HepG2 (cell line): ENCODE data around the gene JPH2. TPM values are rescaled to one million over a fixed set of nuclear protein-coding genes. Genes with fewer than 3 reads are reported as not detected.
A peak's percentile ranks its signal among the peaks of the same experiment; 100 is the strongest.

Source experiments
- ATAC-seq: fragments of 200-7000 bp; cut with Tn5 transposase; 3 replicates; pipeline ENCODE4 v1.9.1; 2020; ENCODE audit warnings: mild to moderate bottlenecking, moderate library complexity
- BruUV-seq: library from RNA; stranded (reverse); fragments of 400-500 nt; replicated peaks from 2 replicates; lab custom pipeline; 2021; lab: Mats Ljungman, UMichigan
- CTCF ChIA-PET: fragments of 300-600 bp; formaldehyde crosslinking; extraction: SDS; loops from one replicate; lab custom pipeline; 2021; ENCODE audit warnings: low total read pairs, inconsistent platforms, low intra/inter-chr PET ratio; lab: Yijun Ruan, JAX
- POLR2A ChIA-PET: fragments of 350-600 bp; sonication (Branson Sonifier 250); formaldehyde crosslinking; loops from one replicate; lab custom pipeline; 2020; ENCODE audit warnings: antibody characterized with exemption, inconsistent platforms; lab: Yijun Ruan, JAX
- DNase-seq: peaks from one replicate; pipeline ENCODE4 v3.0.0-alpha.2; 2015; ENCODE audit warnings: low spot score
- FAIRE-seq: peaks from 3 replicates; lab custom pipeline; 2011; peaks lifted over from hg19 to GRCh38; lab: Jason Lieb, UNC
- H2AFZ ChIP-seq: one replicate; pipeline ENCODE4 v1.6.1; 2011; ENCODE audit warnings: low read length, inconsistent platforms
- H3K27ac ChIP-seq: fragments of 300-600 bp; 3 replicates; pipeline ENCODE4 v1.8.0; 2011; ENCODE audit warnings: mixed run types, mild to moderate bottlenecking, mixed read lengths, low read length, inconsistent platforms; ENCODE audit not compliant: insufficient read depth; ENCODE audit errors: extremely low read length
- H3K27me3 ChIP-seq, 2 experiments: fragments of 200-600 bp in 1 of 2; 2 replicates in 1 of 2; 3 replicates in 1 of 2; pipeline versions ENCODE4 v1.6.0 to v1.8.0; 2011; ENCODE audit warnings: low read length in 2 of 2, mild to moderate bottlenecking in 2 of 2, moderate library complexity in 2 of 2, inconsistent platforms in 1 of 2; ENCODE audit not compliant: insufficient read depth in 2 of 2, control insufficient read depth in 1 of 2
- H3K36me3 ChIP-seq, 2 experiments: fragments of 200-600 bp in 1 of 2; replicated peaks in 1 of 2; 2 replicates in 1 of 2; 3 replicates in 1 of 2; pipeline versions ENCODE4 v1.5.1 to v1.8.0; 2011; ENCODE audit warnings: low read length in 2 of 2, inconsistent platforms in 1 of 2; ENCODE audit not compliant: insufficient read depth in 2 of 2, control insufficient read depth in 1 of 2
- H3K4me1 ChIP-seq: 2 replicates; pipeline ENCODE4 v1.5.1; 2012; ENCODE audit warnings: low read length, inconsistent platforms; ENCODE audit not compliant: insufficient read depth
- H3K4me2 ChIP-seq: 2 replicates; pipeline ENCODE4 v1.6.0; 2011; ENCODE audit warnings: low read depth, low read length, inconsistent platforms
- H3K4me3 ChIP-seq, 3 experiments: fragments of 200-600 bp in 1 of 3; sonication (generic), shearing (Covaris generic) in 1 of 3; replicated peaks in 1 of 3; 2 replicates each; pipeline ENCODE4 v1.5.1; 2011 to 2016; ENCODE audit warnings: low read length in 3 of 3, inconsistent platforms in 2 of 3, low read depth in 2 of 3, mild to moderate bottlenecking in 2 of 3, control low read depth in 1 of 3, mixed read lengths in 1 of 3; ENCODE audit not compliant: insufficient read depth in 1 of 3
- H3K79me2 ChIP-seq: one replicate; pipeline ENCODE4 v1.6.1; 2011; ENCODE audit warnings: low read length, inconsistent platforms; ENCODE audit not compliant: insufficient read depth
- H3K9ac ChIP-seq: 2 replicates; pipeline ENCODE4 v1.6.0; 2011; ENCODE audit warnings: mild to moderate bottlenecking, low read depth, low read length, inconsistent platforms; ENCODE audit not compliant: insufficient read depth
- H3K9me3 ChIP-seq: 2 replicates; pipeline ENCODE4 v1.5.1; 2012; ENCODE audit warnings: mild to moderate bottlenecking, low read length
- H4K20me1 ChIP-seq: 2 replicates; pipeline ENCODE4 v1.6.0; 2011; ENCODE audit warnings: inconsistent platforms, mild to moderate bottlenecking, low read length, moderate library complexity; ENCODE audit not compliant: insufficient read depth
- ARHGAP35 ChIP-seq: sonication (generic); formaldehyde crosslinking; IDR thresholded peaks from 2 replicates; pipeline ENCODE4 v1.9.0; 2022; ENCODE audit warnings: mild to moderate bottlenecking, inconsistent platforms, moderate library complexity, missing genetic modification reagents, borderline replicate concordance
- BHLHE40 ChIP-seq: IDR thresholded peaks from 2 replicates; pipeline ENCODE4 v1.6.1; 2011; ENCODE audit warnings: low read length, improper control_type of control experiment
- CENPX ChIP-seq: sonication (generic); formaldehyde crosslinking; IDR thresholded peaks from 2 replicates; pipeline ENCODE4 v1.9.0; 2021; ENCODE audit warnings: mild to moderate bottlenecking, missing genetic modification reagents, moderate library complexity
- ELF3 ChIP-seq: IDR thresholded peaks from 2 replicates; pipeline ENCODE4 v1.6.1; 2016; ENCODE audit warnings: missing genetic modification reagents, missing compliant biosample characterization
- GATAD2A ChIP-seq: IDR thresholded peaks from 2 replicates; pipeline ENCODE4 v1.6.1; 2016
- HNRNPL ChIP-seq: fragments of 200-400 bp; formaldehyde crosslinking; IDR thresholded peaks from 2 replicates; pipeline ENCODE4 v1.6.1; 2017; ENCODE audit warnings: mild to moderate bottlenecking, low read depth, low read length
- IRF2 ChIP-seq: IDR thresholded peaks from 2 replicates; pipeline ENCODE4 v1.6.1; 2018; ENCODE audit warnings: missing genetic modification reagents, missing compliant biosample characterization
- KDM1A ChIP-seq: IDR thresholded peaks from 2 replicates; pipeline ENCODE4 v1.6.1; 2016; ENCODE audit warnings: missing compliant biosample characterization
- KLF16 ChIP-seq, 2 experiments: sonication (generic) in 1 of 2; formaldehyde crosslinking in 1 of 2; IDR thresholded peaks; 2 replicates each; pipeline versions ENCODE4 v1.6.1 to v1.8.0; 2016 to 2023; ENCODE audit warnings: missing genetic modification reagents in 2 of 2, missing compliant biosample characterization in 1 of 2
- MIER2 ChIP-seq: IDR thresholded peaks from 2 replicates; pipeline ENCODE4 v1.6.1; 2016; ENCODE audit warnings: missing biosample characterization, missing genetic modification reagents
- MIXL1 ChIP-seq: IDR thresholded peaks from 2 replicates; pipeline ENCODE4 v1.6.1; 2016
- MXI1 ChIP-seq: IDR thresholded peaks from 3 replicates; pipeline ENCODE4 v1.6.1; 2012; ENCODE audit warnings: low read depth, low read length, inconsistent platforms, borderline replicate concordance
- NFYB ChIP-seq: sonication (generic); formaldehyde crosslinking; IDR thresholded peaks from 2 replicates; pipeline ENCODE4 v1.4.0; 2020; ENCODE audit warnings: missing genetic modification reagents
- NR2F6 ChIP-seq, 2 experiments: IDR thresholded peaks; 2 replicates each; pipeline ENCODE4 v1.6.1; 2016; ENCODE audit warnings: antibody characterized with exemption in 1 of 2, mild to moderate bottlenecking in 1 of 2
- RAD21 ChIP-seq: fragments of 450-650 bp; formaldehyde crosslinking; IDR thresholded peaks from 2 replicates; pipeline ENCODE4 v1.5.0; 2020; ENCODE audit warnings: mild to moderate bottlenecking
- RNF2 ChIP-seq: fragments of 450-650 bp; conservative IDR thresholded peaks from 2 replicates; pipeline ENCODE4 v1.6.1; 2016; ENCODE audit warnings: low read depth
- SMC3 ChIP-seq: IDR thresholded peaks from 2 replicates; pipeline ENCODE4 v1.6.1; 2011; ENCODE audit warnings: low read length, improper control_type of control experiment
- SP140L ChIP-seq: sonication (generic); formaldehyde crosslinking; IDR thresholded peaks from 2 replicates; pipeline ENCODE4 v1.4.0; 2020; ENCODE audit warnings: missing genetic modification reagents, borderline replicate concordance
- SP5 ChIP-seq: IDR thresholded peaks from 2 replicates; pipeline ENCODE4 v1.6.1; 2016; ENCODE audit warnings: low read depth, borderline replicate concordance
- STAG1 ChIP-seq: sonication (generic); formaldehyde crosslinking; IDR thresholded peaks from 2 replicates; pipeline ENCODE4 v1.4.0; 2020; ENCODE audit warnings: missing genetic modification reagents
- ZNF124 ChIP-seq: sonication (generic); formaldehyde crosslinking; IDR thresholded peaks from 2 replicates; pipeline ENCODE4 v1.4.0; 2020; ENCODE audit warnings: missing genetic modification reagents
- ZNF253 ChIP-seq: sonication (generic); formaldehyde crosslinking; IDR thresholded peaks from 2 replicates; pipeline ENCODE4 v1.8.0; 2022; ENCODE audit warnings: mild to moderate bottlenecking, missing genetic modification reagents, borderline replicate concordance
- ZNF30 ChIP-seq: sonication (generic); formaldehyde crosslinking; IDR thresholded peaks from 2 replicates; pipeline ENCODE4 v1.5.0; 2020; ENCODE audit warnings: mild to moderate bottlenecking, missing genetic modification reagents
- ZNF331 ChIP-seq: sonication (generic); formaldehyde crosslinking; IDR thresholded peaks from 2 replicates; pipeline ENCODE4 v1.4.0; 2020; ENCODE audit warnings: missing genetic modification reagents
- ZNF460 ChIP-seq: sonication (generic); formaldehyde crosslinking; IDR thresholded peaks from 2 replicates; pipeline ENCODE4 v1.5.1; 2020; ENCODE audit warnings: missing genetic modification reagents, mild to moderate bottlenecking, borderline replicate concordance
- ZNF598 ChIP-seq: sonication (generic); formaldehyde crosslinking; IDR thresholded peaks from 2 replicates; pipeline ENCODE4 v1.5.1; 2020; ENCODE audit warnings: mild to moderate bottlenecking, missing genetic modification reagents, borderline replicate concordance
- ZNF746 ChIP-seq: sonication (generic); formaldehyde crosslinking; IDR thresholded peaks from 2 replicates; pipeline ENCODE4 v1.8.0; 2022; ENCODE audit warnings: mild to moderate bottlenecking, missing genetic modification reagents
- WGBS: methylation state at CpG from one replicate; pipeline ENCODE4 v1.1.6; 2017; ENCODE audit warnings: low lambda C conversion rate; 5-methylcytosine and 5-hydroxymethylcytosine counted together
- in situ Hi-C: cut with HindIII; loops from 2 replicates; pipeline ENCODE4 v1.10.0; 2017; ENCODE audit warnings: low pct_unique_long_range_greater_than_20kb; ENCODE audit not compliant: extremely low pct_ligation_motif_present
- intact Hi-C: fragments of 100-400 bp; cut with micrococcal nuclease; formaldehyde crosslinking; loops from one replicate; pipeline ENCODE4 v1.10.0; 2022; ENCODE audit not compliant: unreplicated experiment
- polyA plus RNA-seq, 8 experiments: library from polyadenylated mRNA; depleted of rRNA in 3 of 8; stranded (reverse) in 7 of 8; unstranded in 1 of 8; fragments of >200 nt; fragmentation: Illumina TruSeq in 4 of 8; extraction: Trizol in 4 of 8; gene quantifications; 2 replicates each; pipeline versions ENCODE4 v1.2.1 to v1.2.3, GENCODE V29; 2011 to 2016; ENCODE audit warnings: low read depth in 4 of 8, missing spikeins in 1 of 8, mixed read lengths in 1 of 8; ENCODE audit not compliant: insufficient read depth in 1 of 8
- total RNA-seq, 5 experiments: library from RNA; depleted of rRNA; stranded (reverse); fragments of >200 nt; fragmentation: Illumina TruSeq; extraction: Trizol; gene quantifications; 2 replicates each; pipeline ENCODE4 v1.2.3, GENCODE V29; 2016; ENCODE audit warnings: low read depth in 1 of 5
- TF ChIP-seq, protein P1 (sequence below): conservative IDR thresholded peaks from 2 replicates; pipeline ENCODE4 v1.6.1; 2018; ENCODE audit warnings: missing genetic modification reagents

Gene JPH2
- total and polyA plus RNA-seq, 2 of the 13 experiments (the other 11 are each of a cell fraction or from before 2014, with no cell fraction given) = 0.42 TPM; not detected in 1

GRCh38 chr20:44080646-44081267, 106.2 kb downstream of the JPH2 start:
- DNase-seq (peak; percentile 79), FAIRE-seq (peak; percentile 98), ATAC-seq (peak; percentile 93)
- no peaks in the 10 kb centered on the region for H3K36me3 ChIP-seq
- H3K27me3 ChIP-seq = peaks cover 3 to 51% of the 10 kb centered on the region in 2 experiments; a peak in 4 of 5 replicates
- H3K4me2 ChIP-seq = no peak overlapping the region
- no peaks in the 10 kb centered on the region for H3K9me3 ChIP-seq
- no peak overlapping the region for H3K4me3 ChIP-seq
- 19% methylated on average over 8 of the region's 8 CpGs for WGBS
- no peaks in the 10 kb centered on the region for H4K20me1 ChIP-seq
- POLR2A ChIA-PET = no interaction called here
- intact Hi-C loops (loop anchor here (1.0 kb wide), 1 partner anchor 24 kb away; no protein-coding TSS in a partner anchor), in situ Hi-C loops (loop anchor here (5.0 kb wide), 2 partner anchors 328 to 633 kb away; no protein-coding TSS in a partner anchor)
- H2AFZ ChIP-seq = no peak overlapping the region
- CTCF ChIA-PET = interaction anchor here (1.2 to 3.6 kb wide), 4 partner anchors 25 to 632 kb away, joined by 5 to 74 read pairs (median 38); no protein-coding TSS in a partner anchor
- no peak overlapping the region for H3K27ac ChIP-seq
- H3K9ac ChIP-seq = no peak overlapping the region
- H3K79me2 ChIP-seq = no peaks in the 10 kb centered on the region
- H3K4me1 ChIP-seq = no peaks in the 10 kb centered on the region
- BruUV-seq = no TSS peak
- TF ChIP-seq RNF2 = peak; percentile 48; the same call in 1 of the 2 replicates
- no peak for TF ChIP-seq ZNF253 (CRISPR knock-in tag)
- TF ChIP-seq RAD21 (CRISPR knock-in tag) = peak; percentile 95
- 0 out of 4 replicates have a peak, but pooled peaks of 1 of the 2 experiments have one; percentile 47 for TF ChIP-seq KLF16 (CRISPR knock-in tag; IDR thresholded peaks at IDR 0.05)
- TF ChIP-seq KDM1A (CRISPR knock-in tag) = no peak
- TF ChIP-seq SMC3 = peak; percentile 99
- 0 out of 2 replicates have a peak, but pooled peaks have one; percentile 30 for TF ChIP-seq SP5 (CRISPR knock-in tag)
- no peak for TF ChIP-seq HNRNPL
- no peak for TF ChIP-seq ZNF460 (CRISPR knock-in tag)
- TF ChIP-seq ELF3 (CRISPR knock-in tag) = no peak
- TF ChIP-seq ZNF30 = no peak
- 0 out of 3 replicates have a peak, but pooled peaks have one; percentile 17 for TF ChIP-seq MXI1
- TF ChIP-seq STAG1 (CRISPR knock-in tag) = peak; percentile 99
- 0 out of 2 replicates have a peak, but pooled peaks have one; percentile 52 for TF ChIP-seq ZNF124 (CRISPR knock-in tag)
- TF ChIP-seq BHLHE40 = peak; percentile 95
- peak; percentile 68; the same call in 1 of the 2 replicates for TF ChIP-seq ZNF331 (CRISPR knock-in tag)
- TF ChIP-seq ZNF746 = no peak
- 0 out of 2 replicates have a peak, but pooled peaks have one; percentile 39 for TF ChIP-seq IRF2 (CRISPR knock-in tag)
- TF ChIP-seq NR2F6 (IDR thresholded peaks at IDR 0.05) = no peak
- peak; percentile 30; the same call in 1 of the 2 replicates for TF ChIP-seq NR2F6 (CRISPR knock-in tag; IDR thresholded peaks at IDR 0.05)
- 0 out of 2 replicates have a peak, but pooled peaks have one; percentile 28 for TF ChIP-seq GATAD2A (CRISPR knock-in tag)
- TF ChIP-seq MIXL1 = peak; percentile 93
- TF ChIP-seq, protein P1, sequence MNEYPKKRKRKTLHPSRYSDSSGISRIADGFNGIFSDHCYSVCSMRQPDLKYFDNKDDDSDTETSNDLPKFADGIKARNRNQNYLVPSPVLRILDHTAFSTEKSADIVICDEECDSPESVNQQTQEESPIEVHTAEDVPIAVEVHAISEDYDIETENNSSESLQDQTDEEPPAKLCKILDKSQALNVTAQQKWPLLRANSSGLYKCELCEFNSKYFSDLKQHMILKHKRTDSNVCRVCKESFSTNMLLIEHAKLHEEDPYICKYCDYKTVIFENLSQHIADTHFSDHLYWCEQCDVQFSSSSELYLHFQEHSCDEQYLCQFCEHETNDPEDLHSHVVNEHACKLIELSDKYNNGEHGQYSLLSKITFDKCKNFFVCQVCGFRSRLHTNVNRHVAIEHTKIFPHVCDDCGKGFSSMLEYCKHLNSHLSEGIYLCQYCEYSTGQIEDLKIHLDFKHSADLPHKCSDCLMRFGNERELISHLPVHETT = no peak
- peak; percentile 62; the same call in 1 of the 2 replicates for TF ChIP-seq MIER2 (CRISPR knock-in tag)
- no peak for TF ChIP-seq NFYB (CRISPR knock-in tag)
- no peak for TF ChIP-seq SP140L (CRISPR knock-in tag)
- TF ChIP-seq CENPX (CRISPR knock-in tag) = no peak
- TF ChIP-seq ARHGAP35 (CRISPR knock-in tag) = no peak
- TF ChIP-seq ZNF598 = no peak
